KOPT-K1 (cell line): ENCODE results near the gene NAALADL1.
"Not testable (repeated sequence)": the region's sequence is repeated elsewhere in the genome, so short reads cannot be mapped to it uniquely, and the experiment has no call there.

Experiments used
- H3K27ac ChIP-seq: fragments of 200-600 bp; sonication (generic); 2 replicates; pipeline ENCODE4 v1.5.1; 2016; ENCODE audit warnings: antibody characterized with exemption, mild to moderate bottlenecking, low read depth, low read length; ENCODE audit not compliant: poor library complexity, severe bottlenecking
- H3K36me3 ChIP-seq: fragments of 200-600 bp; sonication (generic); 2 replicates; pipeline ENCODE4 v1.5.1; 2017; ENCODE audit warnings: antibody characterized with exemption, mild to moderate bottlenecking, low read length, moderate library complexity; ENCODE audit not compliant: insufficient read depth
- H3K9me3 ChIP-seq: fragments of 200-600 bp; sonication (generic); 2 replicates; pipeline ENCODE4 v1.5.1; 2017; ENCODE audit warnings: antibody characterized with exemption, low read length, mild to moderate bottlenecking; ENCODE audit not compliant: insufficient read depth, poor library complexity, severe bottlenecking

The NAALADL1 gene

GRCh38 chr11:65016705-65017104, 41.6 kb downstream of the NAALADL1 start:
- H3K9me3 ChIP-seq: no peaks in the 10 kb centered on the region
- H3K36me3 ChIP-seq: peaks cover 35% of the 10 kb centered on the region
- no peak overlapping the region for H3K27ac ChIP-seq

DNA sequence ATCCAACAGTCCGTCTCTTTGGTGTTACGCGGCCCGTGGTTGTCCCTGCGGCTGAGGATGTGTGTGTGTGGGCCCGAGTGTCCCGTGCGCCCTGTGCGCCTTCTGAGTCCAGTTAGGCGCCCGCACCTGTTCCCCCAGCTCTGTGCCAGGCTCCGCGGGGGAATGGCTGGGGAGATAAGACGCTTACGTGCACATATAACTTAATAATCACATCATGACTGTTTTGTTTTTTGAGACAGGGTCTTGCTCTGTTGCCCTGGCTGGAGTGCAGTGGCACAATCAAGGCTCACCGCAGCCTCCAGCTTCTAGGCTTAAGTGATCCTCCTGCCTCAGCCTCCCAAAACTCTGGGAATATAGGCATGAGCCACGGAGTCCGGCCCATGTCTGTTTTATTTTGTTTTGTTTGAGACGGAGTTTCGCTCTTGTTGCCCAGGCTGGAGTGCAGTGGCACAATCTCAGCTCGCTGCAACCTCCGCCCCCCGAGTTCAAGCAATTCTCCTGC, 43.6 kb downstream of the NAALADL1 start:
- no peaks in the 10 kb centered on the region for H3K9me3 ChIP-seq
- peaks cover 20% of the 10 kb centered on the region for H3K36me3 ChIP-seq
- H3K27ac ChIP-seq: peak overlapping the region; percentile 75

- peak within 1 kb of the TSS; percentile 75 for H3K27ac ChIP-seq
- H3K36me3 ChIP-seq: peaks cover 16% of the 10 kb centered on the region
- H3K9me3 ChIP-seq: no peaks in the 10 kb centered on the region
Observed at GRCh38 chr11:65013888-65014725, 44.2 kb downstream of the NAALADL1 start, which contains the start of gene ARL2. Gene ARL2, plus strand, starts transcription at chr11:65014160. Its CDS starts 48 bp downstream, at chr11:65014208.

GRCh38 chr11:65013130-65013887, 45.0 kb downstream of the NAALADL1 start:
- Histone ChIP-seq H3K27ac (peak overlapping the region; percentile 75), H3K36me3 (peaks cover 9% of the 10 kb centered on the region)

DNA sequence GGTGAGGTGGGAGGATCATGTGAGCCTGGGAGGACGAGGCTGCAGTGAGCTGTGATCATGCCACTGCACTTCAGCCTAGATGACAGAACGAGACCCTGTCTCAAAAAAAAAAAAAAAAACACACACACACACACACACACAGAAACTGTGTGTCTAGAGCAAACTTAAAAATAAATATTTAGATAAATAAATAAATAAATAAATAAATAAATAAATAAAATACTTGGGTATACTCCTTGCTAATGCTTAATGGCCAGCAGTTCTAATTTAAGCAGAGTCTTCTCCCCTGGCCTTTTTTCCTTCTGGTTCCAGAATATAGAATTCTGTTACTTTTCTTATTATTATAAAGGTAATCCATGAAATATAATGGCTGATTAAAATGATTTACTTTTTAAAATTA, 49.5 kb downstream of the NAALADL1 start:
- Histone ChIP-seq H3K9me3 (no peaks in the 10 kb centered on the region), H3K36me3 (no peaks in the 10 kb centered on the region), H3K27ac (no peak overlapping the region)

More at GRCh38 chr11:65013130-65013887, 45.0 kb downstream of the NAALADL1 start:
- no peaks in the 10 kb centered on the region for H3K9me3 ChIP-seq

GRCh38 chr11:65008016-65008415, 50.3 kb downstream of the NAALADL1 start:
- H3K27ac ChIP-seq: no peak overlapping the region
- H3K36me3 ChIP-seq: no peaks in the 10 kb centered on the region
- H3K9me3 ChIP-seq: no peaks in the 10 kb centered on the region

DNA sequence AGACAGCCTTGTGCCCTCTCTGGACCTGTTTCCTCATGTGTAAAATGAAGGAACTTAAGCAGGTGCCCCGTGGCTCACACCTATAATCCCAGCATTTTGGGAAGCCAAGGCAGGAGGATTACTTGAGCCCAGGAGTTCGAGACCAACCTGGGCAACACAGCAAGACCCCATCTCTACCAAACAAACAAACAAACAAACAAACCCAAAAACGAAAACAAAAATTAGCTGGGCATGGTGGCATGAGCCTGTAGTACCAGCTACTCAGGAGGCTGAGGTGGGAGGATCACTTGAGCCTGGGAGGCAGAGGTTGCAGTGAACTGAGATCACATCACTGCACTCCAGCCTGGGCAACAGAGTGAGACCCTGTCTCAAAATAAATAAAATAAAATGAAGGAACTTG, 54.4 kb downstream of the NAALADL1 start:
- not testable (repeated sequence) for H3K9me3 ChIP-seq, H3K36me3 ChIP-seq, H3K27ac ChIP-seq

DNA sequence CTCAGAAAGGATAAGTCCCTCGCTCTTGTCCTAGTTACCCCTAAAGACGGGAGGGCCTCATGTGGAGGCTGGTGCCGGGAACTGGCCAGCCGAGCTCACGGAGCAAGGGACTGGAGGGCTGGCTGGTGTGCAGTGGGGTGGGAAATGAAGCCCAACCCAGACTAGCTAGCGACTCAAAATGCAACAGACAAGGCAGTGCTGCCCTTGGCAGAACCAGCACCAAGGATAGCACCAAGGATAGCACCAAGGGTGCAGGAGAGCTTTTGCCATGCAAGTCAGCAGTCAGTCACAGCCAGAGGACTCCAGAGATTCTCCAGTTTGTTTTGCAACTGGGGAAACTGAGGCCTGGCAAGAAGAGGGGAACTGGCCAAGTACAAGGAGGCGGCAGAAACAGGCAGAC, 55.1 kb downstream of the NAALADL1 start:
- H3K27ac ChIP-seq: no peak overlapping the region
- no peaks in the 10 kb centered on the region for H3K36me3 ChIP-seq
- no peaks in the 10 kb centered on the region for H3K9me3 ChIP-seq

DNA sequence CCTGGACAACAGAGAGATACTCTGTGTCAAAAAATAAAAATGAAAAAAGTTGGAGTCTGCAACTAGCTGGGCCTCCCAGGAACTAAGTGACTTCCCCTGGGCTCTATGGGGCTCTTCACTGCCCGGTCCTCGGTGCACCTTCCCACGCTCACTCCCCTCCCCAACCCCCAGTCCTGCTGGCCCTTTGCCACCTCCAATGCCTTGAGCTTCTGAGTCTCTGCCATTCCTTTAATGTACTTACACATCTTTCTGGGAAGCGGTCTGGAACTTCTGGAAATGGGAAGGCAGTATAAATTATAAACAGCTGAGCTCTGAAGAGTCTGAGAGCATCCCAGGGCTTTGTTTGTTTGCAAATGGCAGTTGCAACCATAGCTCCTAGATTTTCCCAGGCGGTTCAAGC, 55.6 kb downstream of the NAALADL1 start:
- H3K9me3 ChIP-seq: no peaks in the 10 kb centered on the region
- no peak overlapping the region for H3K27ac ChIP-seq
- H3K36me3 ChIP-seq: no peaks in the 10 kb centered on the region

DNA sequence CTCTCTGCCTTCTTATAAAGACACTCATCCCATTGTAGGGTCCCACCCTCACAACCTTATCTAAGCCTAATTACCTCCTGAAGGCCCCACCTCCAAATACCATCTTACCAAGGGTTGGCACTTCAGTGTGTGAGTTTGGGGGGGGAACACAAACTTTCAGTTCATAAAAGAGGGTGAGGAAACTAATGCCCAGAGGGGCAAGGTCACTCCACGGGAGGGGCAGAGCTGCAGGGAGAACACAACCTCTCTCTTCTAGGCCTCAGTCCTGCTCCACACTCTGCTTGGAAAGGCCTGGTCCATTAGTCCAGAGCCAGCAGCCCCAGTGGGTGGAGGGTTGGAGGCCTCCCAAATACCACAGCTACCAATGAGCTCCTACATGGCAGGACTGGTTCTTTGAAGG, 58.9 kb downstream of the NAALADL1 start:
- Histone ChIP-seq H3K36me3 (no peaks in the 10 kb centered on the region), H3K27ac (peak overlapping the region; percentile 69), H3K9me3 (no peaks in the 10 kb centered on the region)

DNA sequence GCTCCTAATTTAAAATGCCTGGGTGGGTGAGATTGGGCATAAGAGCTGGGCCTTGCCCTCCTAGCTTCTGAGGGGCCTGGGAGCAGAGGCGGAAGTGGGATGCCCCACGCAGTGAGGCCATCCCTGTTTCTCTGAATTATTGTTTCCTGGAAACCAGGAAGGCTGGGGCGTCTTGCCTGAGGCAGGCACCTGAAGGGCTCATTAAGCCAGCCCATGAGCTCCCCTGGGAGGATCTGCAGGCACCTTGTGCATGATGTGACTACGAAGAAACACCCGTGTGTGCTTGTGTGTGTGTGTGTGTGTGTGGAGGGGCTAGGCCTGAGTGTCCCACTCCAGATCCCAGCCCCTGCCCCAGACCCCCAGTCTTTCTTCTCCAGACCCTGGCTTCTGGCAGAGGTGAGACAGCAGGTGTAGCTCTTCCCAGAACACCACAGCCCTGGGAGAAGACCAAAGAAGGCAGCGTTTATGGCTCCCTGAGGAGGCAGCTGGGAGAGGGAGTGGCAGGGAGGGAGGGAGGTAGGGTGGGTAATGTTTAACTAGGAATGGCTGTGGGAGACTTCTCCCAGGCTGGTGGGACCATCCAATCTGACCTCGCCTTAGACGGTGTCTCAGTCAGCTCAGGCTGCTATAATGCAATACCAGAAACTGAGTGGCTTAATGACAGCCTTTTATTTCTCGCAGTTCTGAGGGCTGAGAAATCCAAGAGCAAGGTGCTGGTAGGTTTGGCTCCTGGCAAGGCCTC, 59.5 kb downstream of the NAALADL1 start:
- no peaks in the 10 kb centered on the region for H3K9me3 ChIP-seq
- H3K27ac ChIP-seq: peak overlapping the region; percentile 69
- no peaks in the 10 kb centered on the region for H3K36me3 ChIP-seq

DNA sequence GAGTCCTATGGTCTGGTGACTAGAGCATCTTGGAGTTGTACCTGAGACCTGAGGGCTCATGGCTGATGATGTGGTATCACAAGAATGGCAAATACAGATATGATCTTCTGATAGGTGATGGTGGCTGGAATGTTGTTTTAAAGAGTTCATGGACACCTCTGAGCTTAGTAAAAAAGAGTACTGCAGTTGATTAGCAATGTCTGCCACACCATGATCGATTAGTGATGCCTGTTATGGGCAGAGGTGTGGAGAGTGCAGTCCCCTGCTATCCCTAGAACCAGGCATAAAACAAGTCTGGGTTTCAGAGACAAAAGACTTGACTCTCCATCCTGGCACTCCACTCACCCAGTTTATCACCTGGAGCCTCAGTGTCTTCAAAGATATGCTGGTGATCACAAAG, 60.2 kb downstream of the NAALADL1 start:
- Histone ChIP-seq H3K36me3 (no peaks in the 10 kb centered on the region), H3K9me3 (no peaks in the 10 kb centered on the region), H3K27ac (peak overlapping the region; percentile 69)

GRCh38 chr11:64996710-64997380, 61.5 kb downstream of the NAALADL1 start, which contains the start of gene BATF2:
Gene BATF2, minus strand, starts transcription at chr11:64996971. Its CDS starts 57 bp downstream, at chr11:64996914.
- no peaks in the 10 kb centered on the region for H3K9me3 ChIP-seq
- H3K27ac ChIP-seq: no peak within 1 kb of the TSS

DNA sequence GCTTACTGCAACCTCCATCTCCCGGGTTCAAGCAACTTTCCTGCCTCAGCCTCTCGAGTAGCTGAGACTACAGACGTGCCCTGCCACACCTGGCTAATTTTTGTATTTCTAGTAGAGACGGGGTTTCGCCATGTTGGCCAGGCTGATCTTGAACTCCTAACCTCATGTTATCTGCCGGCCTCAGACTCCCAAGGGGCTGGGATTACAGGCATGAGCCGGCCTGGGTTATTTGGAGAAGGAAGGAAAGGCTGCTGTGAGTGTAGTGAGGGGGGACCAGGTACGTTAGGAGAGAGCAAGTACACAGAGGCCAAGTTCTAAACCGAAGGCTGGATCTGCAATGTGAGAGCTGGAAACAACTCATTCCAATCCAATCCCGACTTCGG, 62.0 kb downstream of the NAALADL1 start:
- Histone ChIP-seq H3K27ac (no peak overlapping the region), H3K36me3 (no peaks in the 10 kb centered on the region), H3K9me3 (no peaks in the 10 kb centered on the region)

More at GRCh38 chr11:64996710-64997380, 61.5 kb downstream of the NAALADL1 start, which contains the start of gene BATF2:
- no peaks in the 10 kb centered on the region for H3K36me3 ChIP-seq
